C4-2B (cell line): Measurements from ENCODE around the gene RNF7.
"Not testable (repeated sequence)": the region's sequence is repeated elsewhere in the genome, so short reads cannot be mapped to it uniquely, and the experiment has no call there.

ENCODE experiments used
- ZFX ChIP-seq: fragments of 450-650 bp; IDR thresholded peaks from 2 replicates; pipeline ENCODE4 v1.6.1; 2017
- TF ChIP-seq, protein P1 (sequence below): fragments of 450-650 bp; conservative IDR thresholded peaks from 2 replicates; pipeline ENCODE4 v1.5.1; 2017; ENCODE audit warnings: mild to moderate bottlenecking

DNA sequence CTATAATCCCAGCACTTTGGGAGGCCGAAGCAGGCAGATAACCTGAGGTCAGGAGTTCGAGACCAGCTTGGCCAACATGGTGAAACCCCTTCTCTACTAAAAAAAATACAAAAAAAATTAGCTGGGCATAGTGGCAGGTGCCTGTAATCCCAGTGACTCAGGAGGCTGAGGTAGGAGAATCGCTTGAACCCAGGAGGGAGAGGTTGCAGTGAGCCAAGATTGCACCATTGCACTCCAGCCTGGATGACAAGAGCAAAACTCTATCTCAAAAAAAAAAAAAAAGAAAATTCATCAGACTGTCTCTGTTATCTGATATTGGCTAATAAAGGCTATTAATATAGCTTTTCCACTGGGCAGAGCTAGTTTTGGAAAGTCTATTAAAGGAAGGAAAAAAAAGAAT, 46.6 kb upstream of the RNF7 start:
- TF ChIP-seq, protein P1, sequence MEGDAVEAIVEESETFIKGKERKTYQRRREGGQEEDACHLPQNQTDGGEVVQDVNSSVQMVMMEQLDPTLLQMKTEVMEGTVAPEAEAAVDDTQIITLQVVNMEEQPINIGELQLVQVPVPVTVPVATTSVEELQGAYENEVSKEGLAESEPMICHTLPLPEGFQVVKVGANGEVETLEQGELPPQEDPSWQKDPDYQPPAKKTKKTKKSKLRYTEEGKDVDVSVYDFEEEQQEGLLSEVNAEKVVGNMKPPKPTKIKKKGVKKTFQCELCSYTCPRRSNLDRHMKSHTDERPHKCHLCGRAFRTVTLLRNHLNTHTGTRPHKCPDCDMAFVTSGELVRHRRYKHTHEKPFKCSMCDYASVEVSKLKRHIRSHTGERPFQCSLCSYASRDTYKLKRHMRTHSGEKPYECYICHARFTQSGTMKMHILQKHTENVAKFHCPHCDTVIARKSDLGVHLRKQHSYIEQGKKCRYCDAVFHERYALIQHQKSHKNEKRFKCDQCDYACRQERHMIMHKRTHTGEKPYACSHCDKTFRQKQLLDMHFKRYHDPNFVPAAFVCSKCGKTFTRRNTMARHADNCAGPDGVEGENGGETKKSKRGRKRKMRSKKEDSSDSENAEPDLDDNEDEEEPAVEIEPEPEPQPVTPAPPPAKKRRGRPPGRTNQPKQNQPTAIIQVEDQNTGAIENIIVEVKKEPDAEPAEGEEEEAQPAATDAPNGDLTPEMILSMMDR, result not testable (repeated sequence)
- not testable (repeated sequence) for TF ChIP-seq ZFX
